HPDE6-E6E7 (cell line): Measurements from ENCODE around the gene METTL26.

ENCODE experiments used
- DNase-seq: peaks from one replicate; pipeline ENCODE4 v3.0.0; 2011; ENCODE audit warnings: missing footprints; ENCODE audit errors: extremely low spot score

Gene METTL26

GRCh38 chr16:638034-638543 is 2.0 kb upstream of the METTL26 start:
- no peak for DNase-seq

DNA sequence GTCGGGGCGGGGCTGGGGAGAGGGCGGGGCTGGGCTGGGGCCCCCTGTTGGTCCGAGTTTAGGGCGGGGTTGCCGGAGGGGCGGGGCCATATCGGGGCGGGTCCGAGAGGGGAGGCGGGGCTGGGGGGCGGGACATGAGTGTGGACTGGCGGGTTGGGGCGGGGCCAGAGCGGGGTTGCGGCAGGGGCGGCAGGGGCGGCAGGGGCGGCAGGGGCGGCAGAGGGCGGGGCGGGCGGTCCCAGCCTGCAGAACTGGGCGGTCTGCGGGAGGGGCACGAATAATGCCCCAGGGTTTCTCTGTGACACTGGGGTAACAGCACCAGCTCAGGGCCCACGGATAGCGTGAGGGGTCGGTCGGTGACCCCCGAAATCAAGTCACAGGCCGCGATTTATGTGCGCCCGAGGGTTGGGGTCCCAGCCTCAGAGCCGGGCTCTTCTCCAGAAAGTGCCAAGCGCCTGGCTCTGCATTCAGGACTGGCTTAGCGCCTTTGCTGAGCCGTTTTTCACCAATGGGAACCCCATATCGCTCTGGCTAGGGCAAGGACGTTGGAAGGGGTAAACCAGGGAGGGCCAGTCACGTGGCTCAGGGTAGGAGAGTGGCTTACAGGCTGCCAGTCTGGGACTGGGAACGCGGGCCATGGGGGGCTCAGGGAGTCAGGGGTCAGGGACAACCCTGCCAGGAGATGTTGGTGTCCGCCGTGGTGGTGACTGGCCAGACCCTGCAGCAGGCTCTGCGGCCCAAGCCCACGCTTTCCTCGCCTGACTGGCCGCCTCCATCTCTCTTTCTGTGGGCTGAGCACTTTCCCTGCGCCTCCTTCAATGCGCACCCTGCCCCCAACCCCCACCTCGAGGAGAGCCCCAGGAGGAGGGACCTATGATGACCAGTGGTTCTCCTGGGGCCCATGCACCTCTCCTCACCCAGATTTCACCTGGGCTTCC is 1.2 kb upstream of the METTL26 start:
- peak; percentile 92 for DNase-seq

GRCh38 chr16:635573-636205 is 416 bp downstream of the METTL26 start:
- DNase-seq, result no peak

DNA sequence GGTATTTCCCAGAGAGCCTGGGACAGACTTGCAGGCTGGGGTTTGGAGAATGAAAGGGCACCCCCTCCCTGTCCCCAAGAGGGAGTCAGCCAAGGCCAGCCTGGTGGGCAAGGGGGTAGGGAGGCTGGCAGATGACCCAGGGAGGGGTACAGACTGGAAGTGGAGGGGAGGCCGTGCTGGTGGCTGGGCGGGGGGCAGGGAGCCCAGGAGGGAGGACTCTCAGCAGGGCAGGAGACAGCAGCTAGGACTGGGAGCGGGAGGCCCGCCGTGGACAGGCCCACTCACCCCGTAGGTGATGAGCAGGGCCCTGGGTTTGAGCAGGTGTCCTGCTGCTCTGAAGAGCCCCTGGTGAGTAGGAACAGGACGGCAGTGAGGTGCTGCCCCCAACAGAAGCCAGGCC is 1.1 kb downstream of the METTL26 start:
- DNase-seq, result no peak

DNA sequence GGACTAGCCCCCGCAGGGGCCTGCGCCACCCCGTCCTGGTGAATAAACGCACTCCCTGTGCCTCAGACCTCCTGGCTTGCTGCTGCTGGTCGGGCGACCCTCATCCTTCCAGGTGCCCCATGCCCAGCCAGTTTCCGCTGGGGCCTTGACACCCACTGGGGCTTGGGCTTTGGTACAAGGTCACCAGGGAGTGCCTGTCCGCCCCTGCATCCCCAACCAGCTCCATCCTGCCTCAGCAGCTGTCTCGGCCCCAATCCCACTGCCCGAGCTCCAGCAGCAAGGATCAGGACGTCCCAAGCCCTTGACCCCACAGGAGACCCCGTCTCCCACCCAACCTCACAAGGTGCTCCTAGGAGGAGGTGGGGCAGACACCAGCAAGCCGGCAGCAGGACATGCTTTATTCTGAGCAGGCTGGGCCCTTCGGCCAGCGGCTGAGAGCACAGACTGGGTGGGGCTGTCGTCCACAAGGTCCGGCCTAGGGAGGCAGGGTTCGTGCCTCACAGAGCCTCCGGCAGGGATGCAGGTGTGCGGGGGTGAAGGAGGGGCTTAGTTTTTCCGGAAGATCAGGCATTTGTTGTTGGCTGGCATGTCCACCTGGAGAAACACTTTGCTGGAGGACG is 1.9 kb downstream of the METTL26 start:
- no peak for DNase-seq

- DNase-seq, result no peak
Measured at GRCh38 chr16:633336-634050, 2.6 kb downstream of the METTL26 start.

DNA sequence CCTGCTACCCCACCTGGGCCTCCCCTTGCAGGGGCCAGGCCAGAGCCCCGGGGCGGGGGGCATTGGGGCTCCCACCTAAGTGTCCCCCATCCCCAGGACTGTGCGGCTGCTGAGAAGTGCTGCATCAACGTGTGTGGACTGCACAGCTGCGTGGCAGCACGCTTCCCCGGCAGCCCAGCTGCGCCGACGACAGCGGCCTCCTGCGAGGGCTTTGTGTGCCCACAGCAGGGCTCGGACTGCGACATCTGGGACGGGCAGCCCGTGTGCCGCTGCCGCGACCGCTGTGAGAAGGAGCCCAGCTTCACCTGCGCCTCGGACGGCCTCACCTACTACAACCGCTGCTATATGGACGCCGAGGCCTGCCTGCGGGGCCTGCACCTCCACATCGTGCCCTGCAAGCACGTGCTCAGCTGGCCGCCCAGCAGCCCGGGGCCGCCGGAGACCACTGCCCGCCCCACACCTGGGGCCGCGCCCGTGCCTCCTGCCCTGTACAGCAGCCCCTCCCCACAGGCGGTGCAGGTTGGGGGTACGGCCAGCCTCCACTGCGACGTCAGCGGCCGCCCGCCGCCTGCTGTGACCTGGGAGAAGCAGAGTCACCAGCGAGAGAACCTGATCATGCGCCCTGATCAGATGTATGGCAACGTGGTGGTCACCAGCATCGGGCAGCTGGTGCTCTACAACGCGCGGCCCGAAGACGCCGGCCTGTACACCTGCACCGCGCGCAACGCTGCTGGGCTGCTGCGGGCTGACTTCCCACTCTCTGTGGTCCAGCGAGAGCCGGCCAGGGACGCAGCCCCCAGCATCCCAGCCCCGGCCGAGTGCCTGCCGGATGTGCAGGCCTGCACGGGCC is 3.4 kb downstream of the METTL26 start:
- no peak for DNase-seq

DNA sequence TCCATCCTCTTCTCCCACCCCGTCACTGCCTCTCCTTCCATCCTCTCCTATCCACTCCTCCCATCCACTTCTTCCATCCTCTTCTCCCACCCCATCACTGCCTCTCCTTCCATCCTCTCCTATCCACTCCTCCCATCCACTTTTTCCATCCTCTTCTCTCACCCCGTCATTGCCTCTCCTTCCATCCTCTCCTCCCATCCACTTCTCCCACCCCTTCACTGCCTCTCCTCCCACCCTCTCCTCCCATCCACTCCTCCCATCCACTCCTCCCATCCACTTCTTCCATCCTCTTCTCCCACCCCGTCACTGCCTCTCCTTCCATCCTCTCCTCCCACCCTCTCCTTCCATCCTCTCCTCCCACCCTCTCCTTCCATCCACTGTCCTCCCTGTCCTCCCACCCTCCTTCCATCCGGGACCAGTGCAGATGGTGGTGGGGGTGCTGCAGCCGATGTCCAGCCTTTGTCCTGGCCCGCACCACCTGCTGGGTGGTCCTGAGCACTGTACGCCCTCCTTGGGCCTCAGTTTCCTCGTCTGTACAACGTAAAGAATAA is 4.2 kb downstream of the METTL26 start:
- DNase-seq, result no peak

DNA sequence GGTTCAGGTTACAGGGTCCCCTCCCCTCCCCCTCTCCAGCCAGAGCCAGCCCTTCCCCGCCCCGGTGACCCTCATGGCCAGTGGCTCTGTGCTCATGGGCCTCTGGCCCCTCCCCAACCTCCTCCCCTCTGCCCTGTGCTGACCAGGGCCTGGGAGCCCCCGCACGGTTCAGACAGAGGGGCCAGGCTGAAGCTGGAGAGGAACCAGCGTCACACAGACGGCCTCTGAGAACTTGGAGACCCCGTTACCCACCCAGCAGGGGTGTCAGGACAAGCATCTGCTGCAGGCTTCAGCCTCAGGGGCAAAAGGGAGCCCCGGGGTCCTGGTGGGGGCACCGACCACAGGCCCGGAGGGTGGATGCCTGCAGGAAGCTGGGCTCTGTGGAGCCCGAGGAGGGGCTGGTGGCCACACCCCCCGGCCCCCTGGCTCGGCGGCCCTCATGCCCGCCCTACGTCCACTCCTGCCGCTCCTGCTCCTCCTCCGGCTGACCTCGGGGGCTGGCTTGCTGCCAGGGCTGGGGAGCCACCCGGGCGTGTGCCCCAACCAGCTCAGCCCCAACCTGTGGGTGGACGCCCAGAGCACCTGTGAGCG is 5.2 kb downstream of the METTL26 start, which contains the start of gene WFIKKN1:
WFIKKN1 (plus strand) TSS at position 171 of the 591 bp plus-strand sequence; CDS start at position 440, 269 bp downstream.
- DNase-seq, result no peak

DNA sequence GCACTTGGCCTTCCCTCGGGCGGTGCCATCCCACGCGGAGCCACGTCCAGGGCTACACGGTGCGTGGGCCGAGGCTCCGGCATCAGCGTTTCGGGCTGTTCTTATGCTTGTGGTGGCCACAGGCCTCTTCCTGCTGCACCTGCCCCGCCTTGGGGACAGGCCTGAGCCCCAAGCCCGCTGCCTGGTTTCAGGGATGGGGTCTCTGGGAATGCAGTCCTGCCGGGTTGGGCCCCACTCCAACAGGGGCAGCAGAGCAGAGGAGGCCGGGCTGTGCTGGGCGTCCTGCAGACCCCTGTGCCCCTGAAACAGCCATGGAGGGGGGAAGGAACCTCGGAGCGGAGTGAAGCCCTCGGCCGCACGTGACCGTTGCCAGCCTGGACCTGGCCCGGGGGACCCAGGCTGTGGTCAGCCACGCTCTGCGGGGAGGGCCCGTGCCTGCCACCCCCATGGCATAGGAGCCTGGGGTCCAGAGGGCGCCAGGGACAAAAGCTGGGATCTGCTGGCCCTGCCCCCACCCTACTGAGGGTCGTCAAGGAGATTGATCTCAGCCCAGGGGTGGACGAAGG is 5.8 kb downstream of the METTL26 start:
- DNase-seq, result no peak

- DNase-seq, result no peak
Measured at GRCh38 chr16:629833-630248, 6.3 kb downstream of the METTL26 start.

- no peak for DNase-seq
Measured at GRCh38 chr16:629185-629832, 6.8 kb downstream of the METTL26 start.

DNA sequence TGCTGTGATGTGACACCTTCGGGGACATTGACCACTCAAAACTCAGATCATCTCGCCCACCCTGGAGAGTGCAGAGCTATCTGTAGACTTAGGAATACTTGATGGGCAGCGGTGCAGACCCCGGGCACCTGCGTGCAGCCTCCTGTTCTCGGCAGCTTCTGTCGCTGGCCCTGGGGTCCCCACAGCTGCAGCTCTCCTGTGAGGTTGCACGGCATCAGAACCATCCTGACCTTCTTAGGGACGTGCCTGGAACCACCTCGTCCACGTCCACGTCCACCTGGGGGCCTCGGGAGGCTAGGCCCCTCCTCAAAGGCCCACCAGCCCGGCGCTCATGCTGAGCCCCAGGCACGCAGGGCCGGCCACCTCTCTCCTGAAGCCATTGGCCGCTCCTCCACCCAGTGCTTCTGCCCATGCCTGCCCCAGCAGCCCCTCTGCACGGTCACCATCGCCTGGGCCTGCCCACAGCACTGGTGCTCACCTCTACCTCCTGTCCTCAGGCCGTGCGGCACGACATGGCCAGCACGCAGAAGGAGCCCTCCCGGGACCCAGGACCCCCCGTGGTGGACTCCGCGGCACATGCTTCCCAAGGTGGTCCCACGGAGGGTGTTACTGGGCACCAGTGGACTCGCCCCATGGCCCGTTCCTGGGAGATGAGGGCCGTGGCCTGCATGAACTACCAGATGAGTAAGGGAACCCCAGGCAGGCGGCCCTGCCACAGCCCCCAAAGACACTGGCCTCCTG is 7.6 kb downstream of the METTL26 start:
- no peak for DNase-seq

DNA sequence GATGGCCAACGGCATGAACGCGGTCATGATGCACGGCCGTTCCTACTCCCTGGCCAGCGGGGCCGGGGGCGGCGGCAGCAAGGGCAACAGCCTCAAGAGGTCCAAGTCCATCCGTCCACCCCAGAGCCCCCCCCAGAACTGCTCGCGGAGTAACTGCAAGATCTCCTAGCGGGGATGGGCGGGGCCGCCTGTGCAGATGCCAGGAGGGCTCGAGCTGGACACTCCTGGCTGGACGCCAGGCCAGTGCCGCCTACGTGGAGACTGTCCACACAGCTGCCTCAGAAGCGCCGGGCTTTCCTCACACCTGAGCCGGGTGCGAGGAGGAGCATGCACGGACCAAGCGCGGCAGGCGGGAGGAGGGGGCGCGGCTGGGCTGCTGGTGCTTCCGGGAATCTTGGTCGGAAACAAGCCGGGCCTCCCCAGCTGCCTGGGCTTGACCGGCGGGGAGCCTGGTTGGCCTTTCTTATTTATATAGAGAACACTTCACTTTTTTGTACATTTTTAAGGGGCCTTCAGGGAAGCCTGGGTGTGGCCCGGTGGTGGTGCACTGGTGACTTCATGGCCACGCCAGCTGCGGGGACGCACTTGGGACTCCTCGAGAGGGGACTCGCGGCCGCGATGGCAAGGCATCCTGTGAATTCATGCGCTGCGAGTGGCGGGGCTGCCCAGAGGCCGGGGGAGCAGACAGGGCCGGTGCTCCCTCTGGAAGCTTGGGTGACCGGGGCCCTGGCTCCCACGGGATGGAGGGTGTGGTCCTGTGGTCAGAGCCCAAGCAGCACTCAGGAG is 8.5 kb downstream of the METTL26 start:
- no peak for DNase-seq

GRCh38 chr16:626787-627453 is 9.2 kb downstream of the METTL26 start:
- DNase-seq, result peak; percentile 96

DNA sequence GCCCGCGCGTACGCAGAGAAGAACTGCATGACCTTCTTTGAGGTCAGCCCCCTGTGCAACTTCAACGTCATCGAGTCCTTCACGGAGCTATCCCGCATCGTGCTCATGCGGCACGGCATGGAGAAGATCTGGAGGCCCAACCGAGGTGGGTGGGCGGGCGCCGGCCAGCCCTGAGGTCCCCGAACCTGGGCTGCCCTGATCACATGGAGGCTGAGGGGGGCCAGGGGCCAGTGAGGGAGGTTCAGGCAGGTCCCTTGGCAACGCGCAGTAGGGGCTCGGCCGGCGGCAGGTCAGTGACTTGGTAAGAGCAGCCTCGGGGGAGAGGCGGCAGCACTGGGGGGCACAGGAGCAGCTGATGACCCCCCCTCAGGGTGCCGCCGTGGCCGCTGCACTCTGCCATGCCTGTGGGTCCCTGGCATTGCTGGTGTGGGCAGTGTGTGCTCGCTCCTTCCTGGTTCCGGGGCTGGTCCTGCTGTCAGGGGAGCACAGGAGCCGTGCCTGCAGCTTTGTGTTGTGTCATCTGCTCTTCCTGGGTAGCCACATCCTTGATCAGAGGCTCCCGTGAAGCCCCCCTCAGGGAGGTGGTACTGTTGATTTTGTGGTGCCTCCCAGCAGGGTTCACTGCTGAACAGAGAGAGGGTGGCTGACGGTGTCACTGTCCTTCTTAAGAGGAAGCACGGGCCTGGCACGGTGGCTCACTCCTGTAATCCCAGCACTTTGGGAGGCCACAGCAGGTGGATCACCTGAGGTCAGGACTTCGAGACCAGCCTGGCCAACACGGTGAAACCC is 9.9 kb downstream of the METTL26 start:
- DNase-seq, result no peak
